ENCODE data around the gene CD82. TPM values are rescaled to one million over a fixed set of nuclear protein-coding genes. Genes with fewer than 3 reads are reported as not detected.

The CD82 gene
- total RNA-seq, 1 experiment from 2014 or later, result 4.5 TPM

- H3K9me3 Mint-ChIP-seq, result no peaks in the 10 kb centered on the region
- DNase-seq, result no peak
- no peak overlapping the region for H2AK5ac ChIP-seq (ENCODE audit: insufficient read length, low read length)
- H3K4me1 ChIP-seq (ENCODE audit: insufficient read depth, low read length), result no peaks in the 10 kb centered on the region
- no peak overlapping the region for H3K4ac ChIP-seq (ENCODE audit: low read depth, low read length)
- H2AFZ ChIP-seq (ENCODE audit: low read length), result no peak overlapping the region
- TF ChIP-seq, protein P1, sequence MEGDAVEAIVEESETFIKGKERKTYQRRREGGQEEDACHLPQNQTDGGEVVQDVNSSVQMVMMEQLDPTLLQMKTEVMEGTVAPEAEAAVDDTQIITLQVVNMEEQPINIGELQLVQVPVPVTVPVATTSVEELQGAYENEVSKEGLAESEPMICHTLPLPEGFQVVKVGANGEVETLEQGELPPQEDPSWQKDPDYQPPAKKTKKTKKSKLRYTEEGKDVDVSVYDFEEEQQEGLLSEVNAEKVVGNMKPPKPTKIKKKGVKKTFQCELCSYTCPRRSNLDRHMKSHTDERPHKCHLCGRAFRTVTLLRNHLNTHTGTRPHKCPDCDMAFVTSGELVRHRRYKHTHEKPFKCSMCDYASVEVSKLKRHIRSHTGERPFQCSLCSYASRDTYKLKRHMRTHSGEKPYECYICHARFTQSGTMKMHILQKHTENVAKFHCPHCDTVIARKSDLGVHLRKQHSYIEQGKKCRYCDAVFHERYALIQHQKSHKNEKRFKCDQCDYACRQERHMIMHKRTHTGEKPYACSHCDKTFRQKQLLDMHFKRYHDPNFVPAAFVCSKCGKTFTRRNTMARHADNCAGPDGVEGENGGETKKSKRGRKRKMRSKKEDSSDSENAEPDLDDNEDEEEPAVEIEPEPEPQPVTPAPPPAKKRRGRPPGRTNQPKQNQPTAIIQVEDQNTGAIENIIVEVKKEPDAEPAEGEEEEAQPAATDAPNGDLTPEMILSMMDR (conservative IDR thresholded peaks at IDR 0.05), result no peak
- H3K4me1 Mint-ChIP-seq, result peaks cover 0 to 10% of the 10 kb centered on the region in 2 experiments; a peak in 1 of 4 replicates
- no peaks in the 10 kb centered on the region for H3K23me2 ChIP-seq (ENCODE audit: insufficient read length, low read depth, low read length, poor library complexity, severe bottlenecking)
- no CpG with 5 or more reads among the region's 5 CpGs for WGBS (ENCODE audit: extremely low coverage, insufficient read length, low lambda C conversion rate)
- H3K27me3 Mint-ChIP-seq (ENCODE audit: low read depth), result peaks cover 6% of the 10 kb centered on the region
- no peak overlapping the region for H3K23ac ChIP-seq (ENCODE audit: insufficient read length, low read depth, low read length)
- no peak overlapping the region for H2BK5ac ChIP-seq (ENCODE audit: insufficient read length, low read length)
- H4K91ac ChIP-seq (ENCODE audit: insufficient read length, low read depth, low read length), result no peak overlapping the region
- H3K79me1 ChIP-seq (ENCODE audit: insufficient read depth, low read depth, low read length, poor library complexity, severe bottlenecking), result no peaks in the 10 kb centered on the region
- no peak overlapping the region for H3K18ac ChIP-seq (ENCODE audit: insufficient read length, low read depth, low read length)
- H3K14ac ChIP-seq (ENCODE audit: insufficient read depth, low read length), result no peak overlapping the region
- no peak overlapping the region for H3K56ac ChIP-seq (ENCODE audit: insufficient read length, low read depth, low read length)
- H3K27me3 ChIP-seq (ENCODE audit: insufficient read depth, low read length), result no peaks in the 10 kb centered on the region
- H4K20me1 ChIP-seq (ENCODE audit: control insufficient read depth, insufficient read depth, insufficient read length), result no peaks in the 10 kb centered on the region
- H3K9me3 ChIP-seq (ENCODE audit: control insufficient read depth, low read depth, low read length), result no peaks in the 10 kb centered on the region
- H3K27ac ChIP-seq (ENCODE audit: insufficient read length, low read depth, low read length), result no peak overlapping the region
- no peak overlapping the region for H3K27ac Mint-ChIP-seq
- no peak overlapping the region for H2BK120ac ChIP-seq (ENCODE audit: low read depth, low read length, poor library complexity, severe bottlenecking)
- H3K36me3 Mint-ChIP-seq (ENCODE audit: insufficient read depth in 1 of 3, low read depth in 3 of 3), result no peaks in the 10 kb centered on the region
- H2BK15ac ChIP-seq (ENCODE audit: low read depth, low read length), result no peak overlapping the region
- no peak overlapping the region for H2BK12ac ChIP-seq (ENCODE audit: insufficient read length, low read depth, low read length)
- H2BK20ac ChIP-seq (ENCODE audit: low read depth, low read length, poor library complexity, severe bottlenecking), result no peak overlapping the region
- no peak overlapping the region for H3K9ac ChIP-seq (ENCODE audit: extremely low read depth, insufficient read length, low read length)
- H3K79me2 ChIP-seq (ENCODE audit: insufficient read depth, low read length), result no peaks in the 10 kb centered on the region
- no peak overlapping the region for H3T11ph ChIP-seq (ENCODE audit: low read length)
- H4K8ac ChIP-seq (replicated peaks; ENCODE audit: insufficient read length, low read depth, low read length), result no peak overlapping the region
- H3K4me2 ChIP-seq (ENCODE audit: insufficient read depth, insufficient read length, low read length), result no peak overlapping the region
- no peak overlapping the region for H3K4me3 Mint-ChIP-seq
- no peak overlapping the region for H4K5ac ChIP-seq (ENCODE audit: insufficient read length, low read depth, low read length)
Observed at GRCh38 chr11:44516688-44517507, 48.6 kb upstream of the CD82 start.
